ENCODE data around the gene USP47. TPM values are rescaled to one million over a fixed set of nuclear protein-coding genes. Genes with fewer than 3 reads are reported as not detected.

The USP47 gene
- total RNA-seq (ENCODE audit: low replicate concordance), result 55.1 and 71.7 TPM in 2 replicates

GRCh38 chr11:11841723-11842420 is at the start of gene USP47:
USP47 (plus strand) TSS chr11:11841972; CDS start chr11:11842186, 214 bp downstream.
- peak within 1 kb of the TSS; percentile 94 for H3K27ac ChIP-seq
- Mint-ChIP-seq H3K4me3 (no peak within 1 kb of the TSS), H3K36me3 (no peaks in the 10 kb centered on the region), H3K27me3 (ENCODE audit: insufficient read depth, low read depth) (peaks cover 2% of the 10 kb centered on the region), H3K9me3 (no peaks in the 10 kb centered on the region), H3K4me1 (peaks cover 8% of the 10 kb centered on the region), H3K27ac (peak within 1 kb of the TSS; percentile 99)
- H3K9ac ChIP-seq, result peak within 1 kb of the TSS; percentile 91
- peak within 1 kb of the TSS; percentile 84 for H3K4me2 ChIP-seq
- H3K4me3 ChIP-seq, result peak within 1 kb of the TSS; percentile 79
- peak; percentile 97 for DNase-seq (ENCODE audit: low spot score)
- H3K36me3 ChIP-seq, result no peaks in the 10 kb centered on the region
- peaks cover 40% of the 10 kb centered on the region for H4K20me1 ChIP-seq (ENCODE audit: low read depth)
- peaks cover 49% of the 10 kb centered on the region for H3K79me2 ChIP-seq (ENCODE audit: low read depth)
- TF ChIP-seq CTCF (IDR thresholded peaks at IDR 0.05) (peak; percentile 65), EZH2 (IDR thresholded peaks at IDR 0.05) (no peak), EZH2phosphoT487 (IDR thresholded peaks at IDR 0.05) (peak; percentile 25)
- no peaks in the 10 kb centered on the region for H3K9me3 ChIP-seq (ENCODE audit: low read depth)
- H2AFZ ChIP-seq (replicated peaks), result peak within 1 kb of the TSS; percentile 97
- H3K4me1 ChIP-seq, result peaks cover 34% of the 10 kb centered on the region
- no peaks in the 10 kb centered on the region for H3K27me3 ChIP-seq
- peaks cover 31% of the 10 kb centered on the region for H3F3A ChIP-seq (ENCODE audit: low read depth)

GRCh38 chr11:11793073-11793472 is 48.7 kb upstream of the USP47 start:
- no peak for DNase-seq (ENCODE audit: low spot score)
- no peak overlapping the region for H3K27ac Mint-ChIP-seq
- Histone ChIP-seq H4K20me1 (ENCODE audit: low read depth) (no peaks in the 10 kb centered on the region), H3K27ac (no peak overlapping the region), H3K4me3 (no peak overlapping the region), H3K79me2 (ENCODE audit: low read depth) (no peaks in the 10 kb centered on the region), H3K9ac (no peak overlapping the region), H3K9me3 (ENCODE audit: low read depth) (no peaks in the 10 kb centered on the region), H3K27me3 (peaks cover 24% of the 10 kb centered on the region), H3K4me1 (no peaks in the 10 kb centered on the region), H2AFZ (replicated peaks) (no peak overlapping the region), H3K4me2 (no peak overlapping the region), H3F3A (ENCODE audit: low read depth) (no peaks in the 10 kb centered on the region), H3K36me3 (no peaks in the 10 kb centered on the region)
- no peak overlapping the region for H3K4me3 Mint-ChIP-seq
- H3K36me3 Mint-ChIP-seq, result no peaks in the 10 kb centered on the region
- H3K9me3 Mint-ChIP-seq, result no peaks in the 10 kb centered on the region
- H3K27me3 Mint-ChIP-seq (ENCODE audit: insufficient read depth, low read depth), result no peaks in the 10 kb centered on the region
- TF ChIP-seq CTCF (IDR thresholded peaks at IDR 0.05), result no peak
- no peak for TF ChIP-seq EZH2phosphoT487 (IDR thresholded peaks at IDR 0.05)
- no peak for TF ChIP-seq EZH2 (IDR thresholded peaks at IDR 0.05)
- H3K4me1 Mint-ChIP-seq, result peaks cover under 1% of the 10 kb centered on the region

GRCh38 chr11:11798586-11799438 is 43.0 kb upstream of the USP47 start:
- Histone ChIP-seq H3F3A (ENCODE audit: low read depth) (no peaks in the 10 kb centered on the region), H3K4me2 (no peak overlapping the region), H3K36me3 (no peaks in the 10 kb centered on the region), H3K9ac (no peak overlapping the region), H2AFZ (replicated peaks) (no peak overlapping the region), H3K79me2 (ENCODE audit: low read depth) (no peaks in the 10 kb centered on the region), H3K27ac (no peak overlapping the region), H3K9me3 (ENCODE audit: low read depth) (no peaks in the 10 kb centered on the region), H3K4me3 (no peak overlapping the region), H3K4me1 (no peaks in the 10 kb centered on the region), H3K27me3 (peaks cover 14% of the 10 kb centered on the region), H4K20me1 (ENCODE audit: low read depth) (no peaks in the 10 kb centered on the region)
- TF ChIP-seq CTCF (IDR thresholded peaks at IDR 0.05), result peak; percentile 74
- no peak for TF ChIP-seq EZH2 (IDR thresholded peaks at IDR 0.05)
- Mint-ChIP-seq H3K36me3 (no peaks in the 10 kb centered on the region), H3K9me3 (no peaks in the 10 kb centered on the region), H3K27ac (no peak overlapping the region), H3K27me3 (ENCODE audit: insufficient read depth, low read depth) (no peaks in the 10 kb centered on the region), H3K4me1 (no peaks in the 10 kb centered on the region), H3K4me3 (no peak overlapping the region)
- DNase-seq (ENCODE audit: low spot score), result peak; percentile 66

All from neural progenitor cell (in vitro differentiated cells).